Astrocyte (in vitro differentiated cells and primary cell): ENCODE results near the gene ECI1. TPM values are rescaled to one million over a fixed set of nuclear protein-coding genes. Genes with fewer than 3 reads are reported as not detected.

Experiments used
- DNase-seq: peaks from one replicate; pipeline ENCODE4 v3.0.0-alpha.2; 2010; ENCODE audit warnings: low read depth
- FAIRE-seq: peaks from 2 replicates; lab custom pipeline; 2011; peaks lifted over from hg19 to GRCh38; lab: Jason Lieb, UNC
- H2AFZ ChIP-seq: 2 replicates; pipeline ENCODE4 v1.6.0; 2012; ENCODE audit warnings: low read depth, low read length, inconsistent platforms
- H3K27ac ChIP-seq: 2 replicates; pipeline ENCODE4 v1.5.1; 2011; ENCODE audit warnings: low read depth, low read length, inconsistent platforms
- H3K27me3 ChIP-seq: 2 replicates; pipeline ENCODE4 v1.6.0; 2011; ENCODE audit warnings: low read length, inconsistent platforms; ENCODE audit not compliant: insufficient read depth
- H3K36me3 ChIP-seq: 2 replicates; pipeline ENCODE4 v1.5.1; 2011; ENCODE audit warnings: low read length, inconsistent platforms; ENCODE audit not compliant: insufficient read depth
- H3K4me1 ChIP-seq: 2 replicates; pipeline ENCODE4 v1.5.1; 2011; ENCODE audit warnings: low read length, inconsistent platforms; ENCODE audit not compliant: insufficient read depth
- H3K4me2 ChIP-seq: 2 replicates; pipeline ENCODE4 v1.6.0; 2012; ENCODE audit warnings: low read length, inconsistent platforms
- H3K4me3 ChIP-seq: 2 replicates; pipeline ENCODE4 v1.5.1; 2011; ENCODE audit warnings: low read depth, mild to moderate bottlenecking, low read length, inconsistent platforms; ENCODE audit not compliant: insufficient read depth
- H3K79me2 ChIP-seq: 2 replicates; pipeline ENCODE4 v1.6.0; 2012; ENCODE audit warnings: mild to moderate bottlenecking, low read length, inconsistent platforms; ENCODE audit not compliant: insufficient read depth
- H3K9ac ChIP-seq: 2 replicates; pipeline ENCODE4 v1.6.0; 2012; ENCODE audit warnings: mild to moderate bottlenecking, low read length, inconsistent platforms
- H3K9me3 ChIP-seq: 2 replicates; pipeline ENCODE4 v1.5.1; 2012; ENCODE audit warnings: low read depth, mild to moderate bottlenecking, low read length, inconsistent platforms; ENCODE audit not compliant: insufficient read depth
- H4K20me1 ChIP-seq: 2 replicates; pipeline ENCODE4 v1.6.0; 2012; ENCODE audit warnings: low read length, inconsistent platforms; ENCODE audit not compliant: insufficient read depth
- H3K27ac Mint-ChIP-seq: one replicate; pipeline ENCODE4 v1.8.0; 2021; ENCODE audit warnings: mild to moderate bottlenecking, mixed read lengths; ENCODE audit not compliant: unreplicated experiment
- H3K27me3 Mint-ChIP-seq: one replicate; pipeline ENCODE4 v1.8.0; 2021; ENCODE audit warnings: low read depth, mixed read lengths; ENCODE audit not compliant: unreplicated experiment
- H3K36me3 Mint-ChIP-seq: one replicate; pipeline ENCODE4 v1.8.0; 2021; ENCODE audit warnings: low read depth, mixed read lengths; ENCODE audit not compliant: unreplicated experiment
- H3K4me1 Mint-ChIP-seq: one replicate; pipeline ENCODE4 v1.8.0; 2021; ENCODE audit warnings: low read depth, mixed read lengths; ENCODE audit not compliant: unreplicated experiment
- H3K4me3 Mint-ChIP-seq: one replicate; pipeline ENCODE4 v1.8.0; 2021; ENCODE audit warnings: mild to moderate bottlenecking, moderate library complexity, mixed read lengths; ENCODE audit not compliant: unreplicated experiment
- H3K9me3 Mint-ChIP-seq: one replicate; pipeline ENCODE4 v1.8.0; 2021; ENCODE audit warnings: mild to moderate bottlenecking, mixed read lengths; ENCODE audit not compliant: unreplicated experiment
- CTCF ChIP-seq: IDR thresholded peaks from 2 replicates; pipeline ENCODE4 v1.5.1; 2011; ENCODE audit warnings: low read depth, mild to moderate bottlenecking, inconsistent platforms, low read length, moderate library complexity; ENCODE audit not compliant: insufficient read depth
- EZH2 ChIP-seq: IDR thresholded peaks from 2 replicates; pipeline ENCODE4 v1.6.1; 2012; ENCODE audit warnings: mild to moderate bottlenecking, low read length, inconsistent platforms; ENCODE audit not compliant: insufficient read depth
- total RNA-seq: library from RNA; stranded (reverse); gene quantifications from 2 replicates; pipeline ENCODE4 v1.2.1, GENCODE V29; 2021

The ECI1 gene
- total RNA-seq, 1 donor from 2014 or later = 53.4 TPM

DNA sequence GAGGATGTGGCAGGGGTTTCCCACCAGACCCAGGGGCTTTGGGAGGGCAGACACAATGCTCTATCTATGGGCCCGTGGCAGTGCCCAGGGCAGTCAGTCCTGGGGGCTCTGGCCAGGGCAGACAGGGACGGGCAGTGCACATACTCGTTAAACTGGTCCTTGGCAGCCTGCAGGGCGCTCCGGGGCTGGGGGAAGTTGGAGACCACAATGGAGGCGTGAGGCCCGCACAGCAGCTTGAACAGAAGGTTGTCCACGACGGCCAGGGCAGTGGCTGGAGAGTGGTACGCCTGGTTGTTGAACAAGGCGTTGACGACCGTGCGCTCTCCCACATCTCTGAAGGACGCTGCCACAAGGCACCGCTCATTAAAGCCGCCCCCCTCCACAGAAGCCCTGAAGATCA lies 35.2 kb upstream of the ECI1 start:
- H3K9me3 Mint-ChIP-seq = no peaks in the 10 kb centered on the region
- Histone ChIP-seq H3K9ac (no peak overlapping the region), H3K9me3 (no peaks in the 10 kb centered on the region), H4K20me1 (no peaks in the 10 kb centered on the region), H3K4me2 (no peak overlapping the region), H3K27me3 (no peaks in the 10 kb centered on the region), H3K4me3 (no peak overlapping the region), H3K36me3 (no peaks in the 10 kb centered on the region), H3K4me1 (no peaks in the 10 kb centered on the region), H3K79me2 (no peaks in the 10 kb centered on the region), H2AFZ (no peak overlapping the region), H3K27ac (no peak overlapping the region)
- no peak overlapping the region for H3K4me3 Mint-ChIP-seq
- H3K4me1 Mint-ChIP-seq = no peaks in the 10 kb centered on the region
- H3K27me3 Mint-ChIP-seq = peaks cover 16% of the 10 kb centered on the region
- H3K36me3 Mint-ChIP-seq = peaks cover 2% of the 10 kb centered on the region
- no peak for FAIRE-seq
- H3K27ac Mint-ChIP-seq = no peak overlapping the region
- TF ChIP-seq CTCF = no peak
- TF ChIP-seq EZH2 = no peak
- DNase-seq = no peak

DNA sequence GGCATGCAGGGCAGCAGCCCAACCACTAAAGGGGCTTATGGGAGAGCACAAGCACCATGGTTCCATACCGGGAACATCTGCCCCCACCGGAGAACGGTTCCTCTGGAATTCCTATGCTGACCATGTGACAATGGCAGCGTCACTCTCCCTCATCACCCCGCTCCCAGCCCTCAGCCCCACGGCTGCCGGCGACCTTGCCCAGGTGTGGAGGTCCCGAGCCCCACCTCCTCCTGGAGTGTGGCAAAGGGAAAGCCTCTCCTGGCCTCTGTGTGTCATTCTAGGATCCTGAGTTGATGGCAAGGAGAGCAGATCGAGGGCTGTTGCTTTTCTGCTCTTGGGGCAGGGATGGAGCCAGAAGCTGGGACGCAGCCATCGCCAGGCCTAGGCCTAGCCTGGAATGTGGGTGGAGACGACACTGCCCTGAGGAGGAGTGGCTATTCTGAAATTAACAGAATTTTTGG lies 34.4 kb upstream of the ECI1 start:
- no peak overlapping the region for H3K9ac ChIP-seq
- peaks cover 18% of the 10 kb centered on the region for H3K27me3 Mint-ChIP-seq
- H3K9me3 ChIP-seq = no peaks in the 10 kb centered on the region
- H3K4me3 ChIP-seq = no peak overlapping the region
- no peaks in the 10 kb centered on the region for H4K20me1 ChIP-seq
- DNase-seq (no peak), FAIRE-seq (no peak)
- H3K27ac Mint-ChIP-seq = no peak overlapping the region
- H3K4me1 Mint-ChIP-seq = no peaks in the 10 kb centered on the region
- H3K36me3 ChIP-seq = no peaks in the 10 kb centered on the region
- H3K79me2 ChIP-seq = no peaks in the 10 kb centered on the region
- H3K27me3 ChIP-seq = no peaks in the 10 kb centered on the region
- H3K9me3 Mint-ChIP-seq = no peaks in the 10 kb centered on the region
- no peak overlapping the region for H3K4me3 Mint-ChIP-seq
- no peak overlapping the region for H2AFZ ChIP-seq
- peaks cover 2% of the 10 kb centered on the region for H3K36me3 Mint-ChIP-seq
- H3K4me2 ChIP-seq = no peak overlapping the region
- H3K4me1 ChIP-seq = no peaks in the 10 kb centered on the region
- TF ChIP-seq EZH2 (no peak), CTCF (no peak)
- no peak overlapping the region for H3K27ac ChIP-seq

DNA sequence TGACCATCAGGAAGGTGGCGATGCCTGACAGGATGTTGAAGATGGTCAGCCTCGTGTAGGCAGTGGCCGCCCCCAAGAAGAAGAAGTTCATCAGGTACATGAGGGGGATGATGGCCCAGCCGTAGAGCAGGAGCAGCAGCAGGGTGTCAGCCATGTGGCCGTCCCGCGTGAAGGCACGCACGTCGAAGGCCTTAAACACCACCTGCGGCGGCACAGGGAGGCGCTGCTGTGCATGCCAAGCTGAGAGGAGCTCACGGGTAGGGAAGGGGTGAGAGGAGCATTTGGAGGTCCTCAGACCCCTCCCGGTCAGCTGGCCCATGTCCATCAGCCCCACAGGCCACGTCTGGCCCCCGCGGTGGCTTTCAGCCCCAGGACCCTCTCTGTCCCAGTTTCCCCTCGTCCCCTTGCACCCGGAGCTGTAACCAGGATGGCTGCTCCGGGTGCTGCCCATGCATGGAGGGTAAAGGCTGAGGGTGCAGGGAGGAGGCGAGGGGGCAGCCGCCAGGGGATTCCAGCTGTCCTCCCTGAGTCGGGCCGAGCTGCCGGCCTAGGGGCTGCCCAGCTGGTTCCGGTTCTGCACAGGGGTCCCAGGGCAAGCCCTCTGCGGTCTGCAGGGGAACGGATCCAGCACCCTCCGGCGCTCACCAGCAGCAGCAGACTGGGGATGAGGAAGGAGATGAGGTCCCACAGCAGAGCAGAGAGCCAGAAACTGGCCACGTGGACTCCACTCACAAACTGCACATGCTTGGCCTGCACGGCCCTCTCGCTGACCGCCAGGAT lies 33.6 kb upstream of the ECI1 start:
- DNase-seq = no peak
- no peak for FAIRE-seq
- H3K9me3 Mint-ChIP-seq = no peaks in the 10 kb centered on the region
- H3K4me3 ChIP-seq = no peak overlapping the region
- no peaks in the 10 kb centered on the region for H4K20me1 ChIP-seq
- H3K4me3 Mint-ChIP-seq = no peak overlapping the region
- no peaks in the 10 kb centered on the region for H3K27me3 ChIP-seq
- H3K27ac Mint-ChIP-seq = no peak overlapping the region
- no peak overlapping the region for H3K27ac ChIP-seq
- H3K36me3 ChIP-seq = no peaks in the 10 kb centered on the region
- no peak for TF ChIP-seq EZH2
- TF ChIP-seq CTCF = no peak
- H3K79me2 ChIP-seq = no peaks in the 10 kb centered on the region
- H3K9ac ChIP-seq = no peak overlapping the region
- H3K36me3 Mint-ChIP-seq = peaks cover 2% of the 10 kb centered on the region
- H3K9me3 ChIP-seq = no peaks in the 10 kb centered on the region
- no peak overlapping the region for H2AFZ ChIP-seq
- H3K4me1 Mint-ChIP-seq = no peaks in the 10 kb centered on the region
- no peaks in the 10 kb centered on the region for H3K4me1 ChIP-seq
- H3K4me2 ChIP-seq = no peak overlapping the region
- peaks cover 19% of the 10 kb centered on the region for H3K27me3 Mint-ChIP-seq
